Choroid plexus epithelial cell (primary cell): ENCODE results near the gene MAPK1.

ENCODE experiments used
- DNase-seq: peaks from one replicate; pipeline ENCODE4 v3.0.0-alpha.2; 2010; ENCODE audit warnings: low read depth
- H3K4me3 ChIP-seq: 2 replicates; pipeline ENCODE4 v1.5.1; 2011; ENCODE audit warnings: low read depth, mild to moderate bottlenecking, control low read depth, low read length, moderate library complexity
- CTCF ChIP-seq: conservative IDR thresholded peaks from 2 replicates; pipeline ENCODE4 v1.5.1; 2011; ENCODE audit warnings: low read depth, mild to moderate bottlenecking, control low read depth, inconsistent platforms, low read length, moderate library complexity

Gene MAPK1

DNA sequence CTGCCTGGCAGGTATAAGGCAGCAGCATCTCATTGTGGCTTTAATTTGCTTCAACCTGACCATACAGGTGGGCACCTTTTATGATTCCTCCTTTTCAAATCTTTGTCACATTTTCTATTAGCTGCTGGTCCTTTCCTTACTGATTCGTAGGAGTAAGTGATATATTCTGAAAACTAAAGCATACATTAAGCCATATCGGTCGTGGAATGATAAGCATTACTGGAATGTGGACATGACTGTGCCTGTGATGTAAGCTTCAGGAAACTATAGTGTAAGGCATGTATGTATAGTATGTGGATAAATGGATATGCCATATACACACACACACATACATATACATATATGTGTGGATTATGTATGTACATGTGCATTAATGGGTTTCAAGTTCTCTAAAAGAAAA lies 152.7 kb downstream of the MAPK1 start:
- TF ChIP-seq CTCF: no peak
- H3K4me3 ChIP-seq: no peak overlapping the region
- peak; percentile 33 for DNase-seq

DNA sequence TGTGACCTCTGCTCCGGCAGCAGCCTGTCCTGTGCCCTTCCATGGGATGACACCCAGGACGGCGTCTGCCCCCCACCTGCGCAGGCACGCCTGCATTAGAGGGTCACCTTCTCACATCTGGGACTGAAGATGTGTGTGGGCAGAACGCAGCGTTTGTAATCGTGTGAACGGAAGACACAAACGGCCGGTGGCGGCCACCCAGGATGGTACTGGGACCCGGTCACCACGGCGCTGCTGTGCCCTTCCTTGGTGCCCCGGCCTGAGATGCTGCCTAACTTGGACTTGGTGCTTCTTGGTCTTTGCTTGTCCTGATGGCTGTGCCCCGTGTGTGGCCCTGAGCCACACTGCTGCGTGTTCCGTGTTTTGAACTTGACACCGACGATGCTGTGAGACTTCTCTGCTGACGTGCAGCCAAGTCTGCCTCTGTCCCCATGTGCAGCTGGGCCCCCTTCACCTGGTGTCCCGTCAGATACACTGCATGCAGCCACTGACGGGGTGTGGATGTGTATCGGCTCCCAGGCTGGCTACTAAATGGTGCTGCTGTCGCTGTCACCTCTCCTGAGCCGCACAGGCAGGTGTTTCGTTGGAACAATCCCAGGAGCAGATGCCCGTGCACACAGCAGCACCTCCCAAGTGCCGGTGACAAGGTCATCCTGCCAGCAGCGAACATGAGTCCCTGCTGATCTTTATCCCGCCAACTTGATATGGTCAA lies 153.2 kb downstream of the MAPK1 start:
- TF ChIP-seq CTCF: no peak
- no peak overlapping the region for H3K4me3 ChIP-seq
- DNase-seq: no peak

DNA sequence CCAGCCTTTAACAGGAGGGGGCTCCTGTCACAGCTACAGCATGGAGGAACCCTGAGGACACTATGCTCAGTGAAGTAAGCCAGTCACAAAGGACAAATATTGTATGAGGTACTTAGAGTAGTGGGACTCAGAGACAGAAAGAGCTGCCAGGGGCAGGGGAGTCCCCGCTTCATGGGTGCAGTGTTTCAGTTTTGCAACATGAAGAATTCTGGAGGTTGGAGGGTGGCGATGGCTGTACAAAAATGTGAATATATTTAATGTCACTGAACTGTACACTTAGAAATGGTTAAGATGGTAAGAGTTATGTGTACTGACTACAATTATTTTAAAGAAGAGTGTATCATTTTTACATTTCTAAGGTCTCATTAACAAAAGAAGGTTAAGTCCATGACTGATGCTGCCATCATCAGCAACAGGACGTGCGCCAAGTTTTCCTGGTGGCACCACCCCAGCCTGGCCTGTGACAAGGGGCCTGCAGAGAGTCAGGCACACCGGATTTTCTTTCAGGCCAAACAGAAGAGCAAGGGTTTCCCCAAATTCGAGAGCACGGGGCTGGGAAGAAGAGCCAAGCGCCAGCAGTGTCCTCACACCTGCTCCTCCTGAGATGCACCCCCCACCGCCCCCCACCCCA lies 153.9 kb downstream of the MAPK1 start:
- H3K4me3 ChIP-seq: no peak overlapping the region
- no peak for DNase-seq
- no peak for TF ChIP-seq CTCF

- H3K4me3 ChIP-seq: no peak overlapping the region
- TF ChIP-seq CTCF: peak; percentile 89
- peak; percentile 89 for DNase-seq
Measured at GRCh38 chr22:21712751-21713427, 154.6 kb downstream of the MAPK1 start.

DNA sequence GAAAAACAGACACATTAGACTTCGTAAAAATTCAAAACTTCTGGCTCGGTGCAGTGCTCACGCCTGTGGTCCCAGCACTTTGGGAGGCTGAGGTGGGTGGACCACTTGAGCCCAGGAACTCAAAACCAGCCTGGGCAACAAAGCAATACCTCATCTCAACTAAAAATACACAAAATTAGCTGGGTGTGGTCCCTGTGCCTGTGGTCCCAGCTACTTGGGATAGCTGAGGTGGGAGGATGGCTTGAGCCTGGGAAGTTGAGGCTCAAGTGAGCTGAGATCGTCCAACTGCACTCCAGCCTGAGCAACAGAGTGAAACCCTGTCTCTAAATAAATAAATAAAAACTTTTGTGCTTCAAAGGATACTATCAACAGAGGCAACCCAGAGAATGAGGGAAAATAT lies 155.6 kb downstream of the MAPK1 start:
- DNase-seq: no peak
- TF ChIP-seq CTCF: no peak
- no peak overlapping the region for H3K4me3 ChIP-seq

DNA sequence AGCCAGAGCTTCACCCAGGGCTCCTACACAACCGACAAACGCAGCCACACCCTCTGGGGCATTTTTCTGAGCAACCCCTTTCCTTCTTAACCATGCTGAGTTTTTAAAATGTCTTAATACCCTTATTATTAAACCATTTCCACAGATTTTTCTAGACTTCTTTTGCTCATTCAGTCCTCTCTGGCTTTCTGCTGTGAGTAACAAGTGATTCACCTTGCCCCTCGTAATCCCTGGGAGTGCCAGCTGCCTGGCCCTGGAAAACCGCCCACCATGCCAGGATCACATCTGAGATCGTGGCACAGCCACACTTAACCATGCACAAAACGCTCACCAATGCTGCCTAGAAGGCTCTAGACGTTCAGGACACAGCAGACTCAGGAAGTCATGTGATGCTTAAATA lies 157.3 kb downstream of the MAPK1 start:
- TF ChIP-seq CTCF: no peak
- DNase-seq: no peak
- no peak overlapping the region for H3K4me3 ChIP-seq

GRCh38 chr22:21709688-21710087 lies 157.8 kb downstream of the MAPK1 start:
- TF ChIP-seq CTCF: no peak
- H3K4me3 ChIP-seq: no peak overlapping the region
- no peak for DNase-seq
